HTERT RPE-1 (cell line): ENCODE measurements around the gene SLC6A4.
"Not testable (repeated sequence)": the region's sequence is repeated elsewhere in the genome, so short reads cannot be mapped to it uniquely, and the experiment has no call there.

ENCODE experiments used
- in situ Hi-C: fragments of 300-500 bp; cut with MboI; formaldehyde crosslinking; loops from 4 replicates; pipeline ENCODE4 v1.14.3; 2020; ENCODE audit warnings: low sequenced_read_pairs

Gene SLC6A4

GRCh38 chr17:30176855-30177254 lies 58.6 kb downstream of the SLC6A4 start:
- in situ Hi-C loops, result no loop called here

- in situ Hi-C loops, result no loop called here
Measured at GRCh38 chr17:30174556-30174955, 60.9 kb downstream of the SLC6A4 start.

GRCh38 chr17:30173649-30174048 lies 61.8 kb downstream of the SLC6A4 start:
- in situ Hi-C loops, result no loop called here

GRCh38 chr17:30172560-30172959 lies 62.9 kb downstream of the SLC6A4 start:
- in situ Hi-C loops, result no loop called here

- in situ Hi-C loops, result no loop called here
Measured at GRCh38 chr17:30170415-30170987, 65.0 kb downstream of the SLC6A4 start.

GRCh38 chr17:30165960-30166359 lies 69.5 kb downstream of the SLC6A4 start:
- in situ Hi-C loops, result no loop called here

GRCh38 chr17:30165147-30165546 lies 70.3 kb downstream of the SLC6A4 start:
- in situ Hi-C loops, result no loop called here

GRCh38 chr17:30164531-30164930 lies 71.0 kb downstream of the SLC6A4 start:
- in situ Hi-C loops, result no loop called here

GRCh38 chr17:30161601-30162000 lies 73.9 kb downstream of the SLC6A4 start:
- in situ Hi-C loops, result no loop called here

GRCh38 chr17:30160419-30161172 lies 74.9 kb downstream of the SLC6A4 start:
- in situ Hi-C loops, result no loop called here

GRCh38 chr17:30158896-30159625 lies 76.4 kb downstream of the SLC6A4 start:
- in situ Hi-C loops, result no loop called here

GRCh38 chr17:30155389-30155788 lies 80.1 kb downstream of the SLC6A4 start:
- in situ Hi-C loops, result no loop called here

GRCh38 chr17:30153463-30153862 lies 82.0 kb downstream of the SLC6A4 start:
- in situ Hi-C loops, result no loop called here

- in situ Hi-C loops, result no loop called here
Measured at GRCh38 chr17:30151471-30151870, 84.0 kb downstream of the SLC6A4 start.

GRCh38 chr17:30148376-30148775 lies 87.1 kb downstream of the SLC6A4 start:
- in situ Hi-C loops, result no loop called here

- in situ Hi-C loops, result not testable (repeated sequence)
Measured at GRCh38 chr17:30147860-30148259, 87.6 kb downstream of the SLC6A4 start.
